IMR-90 (cell line): ENCODE measurements around the gene LRRC36. TPM values are rescaled to one million over a fixed set of nuclear protein-coding genes. Genes with fewer than 3 reads are reported as not detected.

Experiments used
- ATAC-seq: fragments of 200-7000 bp; cut with Tn5 transposase; 2 replicates; pipeline ENCODE4 v1.9.1; 2020; ENCODE audit warnings: low read depth, mild to moderate bottlenecking, moderate library complexity
- BruUV-seq: library from RNA; stranded (reverse); fragments of 400-500 nt; replicated peaks from 2 replicates; lab custom pipeline; 2021; lab: Mats Ljungman, UMichigan
- CTCF ChIA-PET: fragments of 300-600 bp; formaldehyde crosslinking; extraction: SDS; loops from one replicate; lab custom pipeline; 2021; ENCODE audit warnings: antibody characterized with exemption; lab: Yijun Ruan, JAX
- POLR2A ChIA-PET: fragments of 300-600 bp; sonication (Branson Sonifier 250); formaldehyde crosslinking; loops from one replicate; lab custom pipeline; 2022; ENCODE audit warnings: antibody characterized with exemption; ENCODE audit not compliant: unreplicated experiment; lab: Charles Lee
- DNase-seq: peaks from one replicate; pipeline ENCODE4 v3.0.0; 2013
- H2AFZ ChIP-seq: replicated peaks from 2 replicates; pipeline ENCODE3; 2013; ENCODE audit warnings: low read length, mild to moderate bottlenecking; ENCODE audit not compliant: poor library complexity
- H2AK5ac ChIP-seq: 2 replicates; pipeline ENCODE4 v1.6.1; 2013; ENCODE audit warnings: low read depth, low read length, inconsistent platforms
- H2AK9ac ChIP-seq: replicated peaks from 2 replicates; pipeline ENCODE3; 2013; ENCODE audit warnings: mild to moderate bottlenecking, low read depth, low read length, moderate library complexity; ENCODE audit not compliant: poor library complexity
- H2BK120ac ChIP-seq: 2 replicates; pipeline ENCODE4 v1.6.1; 2013; ENCODE audit warnings: low read depth, low read length, inconsistent platforms
- H2BK15ac ChIP-seq: 3 replicates; pipeline ENCODE4 v1.6.1; 2013; ENCODE audit warnings: low read depth, low read length, inconsistent platforms
- H2BK20ac ChIP-seq: 2 replicates; pipeline ENCODE4 v1.6.1; 2013; ENCODE audit warnings: low read depth, mild to moderate bottlenecking, inconsistent platforms, low read length, moderate library complexity
- H2BK5ac ChIP-seq: 2 replicates; pipeline ENCODE4 v1.6.1; 2013; ENCODE audit warnings: mild to moderate bottlenecking, low read depth, low read length, inconsistent platforms; ENCODE audit not compliant: poor library complexity, severe bottlenecking
- H3K14ac ChIP-seq: replicated peaks from 2 replicates; pipeline ENCODE4 v1.6.1; 2013; ENCODE audit warnings: low read depth, low read length, inconsistent platforms
- H3K18ac ChIP-seq: 2 replicates; pipeline ENCODE4 v1.6.1; 2013; ENCODE audit warnings: low read depth, low read length, control low read depth
- H3K23ac ChIP-seq: 2 replicates; pipeline ENCODE4 v1.6.1; 2013; ENCODE audit warnings: low read depth, low read length, inconsistent platforms
- H3K27ac ChIP-seq: 2 replicates; pipeline ENCODE4 v1.5.1; 2013; ENCODE audit warnings: mild to moderate bottlenecking, control low read depth, low read length; ENCODE audit not compliant: insufficient read depth
- H3K27me3 ChIP-seq: 2 replicates; pipeline ENCODE4 v1.6.1; 2013; ENCODE audit warnings: low read length; ENCODE audit not compliant: control insufficient read depth, insufficient read depth
- H3K36me3 ChIP-seq: 2 replicates; pipeline ENCODE4 v1.6.1; 2013; ENCODE audit warnings: low read length, mixed read lengths; ENCODE audit not compliant: control insufficient read depth, insufficient read depth
- H3K4ac ChIP-seq: 2 replicates; pipeline ENCODE4 v1.6.1; 2013; ENCODE audit warnings: low read depth, low read length, inconsistent platforms
- H3K4me1 ChIP-seq: 2 replicates; pipeline ENCODE4 v1.6.1; 2013; ENCODE audit warnings: low read length, mixed read lengths; ENCODE audit not compliant: control insufficient read depth, insufficient read depth
- H3K4me2 ChIP-seq: 2 replicates; pipeline ENCODE4 v1.6.1; 2013; ENCODE audit warnings: low read depth, mild to moderate bottlenecking, control low read depth, low read length, moderate library complexity
- H3K4me3 ChIP-seq: 2 replicates; pipeline ENCODE4 v1.5.1; 2013; ENCODE audit warnings: low read depth, mild to moderate bottlenecking, control low read depth, low read length, moderate library complexity; ENCODE audit not compliant: insufficient read depth
- H3K56ac ChIP-seq: 2 replicates; pipeline ENCODE4 v1.6.1; 2013; ENCODE audit warnings: low read length, inconsistent platforms; ENCODE audit not compliant: insufficient read depth; ENCODE audit errors: extremely low read depth
- H3K79me1 ChIP-seq, 2 experiments: 2 replicates each; pipeline ENCODE4 v1.6.1; 2013; ENCODE audit warnings: low read length in 2 of 2, inconsistent platforms in 1 of 2, low read depth in 1 of 2
- H3K9ac ChIP-seq: 2 replicates; pipeline ENCODE4 v1.6.1; 2013; ENCODE audit warnings: low read depth, low read length, control low read depth
- H3K9me1 ChIP-seq: 2 replicates; pipeline ENCODE4 v1.6.1; 2013; ENCODE audit warnings: low read length, inconsistent platforms; ENCODE audit not compliant: insufficient read depth
- H3K9me3 ChIP-seq: 2 replicates; pipeline ENCODE4 v1.6.1; 2013; ENCODE audit warnings: low read length; ENCODE audit not compliant: control insufficient read depth, insufficient read depth
- H4K20me1 ChIP-seq: 2 replicates; pipeline ENCODE4 v1.6.1; 2013; ENCODE audit warnings: low read length, inconsistent platforms; ENCODE audit not compliant: insufficient read depth
- H4K5ac ChIP-seq: 2 replicates; pipeline ENCODE4 v1.6.1; 2013; ENCODE audit warnings: mild to moderate bottlenecking, low read depth, low read length, control low read depth
- H4K8ac ChIP-seq, 2 experiments: 2 replicates each; pipeline ENCODE4 v1.6.1; 2013; ENCODE audit warnings: low read depth in 2 of 2, low read length in 2 of 2, control low read depth in 1 of 2, inconsistent platforms in 1 of 2
- H4K91ac ChIP-seq: 2 replicates; pipeline ENCODE4 v1.6.1; 2013; ENCODE audit warnings: low read depth, low read length, inconsistent platforms; ENCODE audit not compliant: insufficient read depth
- CTCF ChIP-seq: conservative IDR thresholded peaks from 2 replicates; pipeline ENCODE4 v1.5.1; 2012; ENCODE audit warnings: mild to moderate bottlenecking, low read depth, low read length, improper control_type of control experiment
- ELK1 ChIP-seq: fragments of 150-350 bp; IDR thresholded peaks from 2 replicates; pipeline ENCODE4 v1.6.1; 2016; ENCODE audit warnings: low read depth, mild to moderate bottlenecking, low read length, moderate library complexity, borderline replicate concordance
- FOS ChIP-seq: fragments of 150-350 bp; IDR thresholded peaks from 2 replicates; pipeline ENCODE4 v1.6.1; 2016; ENCODE audit warnings: low read depth, low read length
- MAZ ChIP-seq: IDR thresholded peaks from 2 replicates; pipeline ENCODE4 v1.6.1; 2012; ENCODE audit warnings: low read depth, mild to moderate bottlenecking, low read length, improper control_type of control experiment, moderate library complexity, borderline replicate concordance
- RAD21 ChIP-seq: IDR thresholded peaks from 2 replicates; pipeline ENCODE4 v1.6.1; 2012; ENCODE audit warnings: low read length, improper control_type of control experiment
- SMC3 ChIP-seq: fragments of 150-350 bp; IDR thresholded peaks from 2 replicates; pipeline ENCODE4 v1.6.1; 2016; ENCODE audit warnings: low read depth, mild to moderate bottlenecking, antibody characterized with exemption, low read length, moderate library complexity
- USF2 ChIP-seq: fragments of 150-350 bp; IDR thresholded peaks from 2 replicates; pipeline ENCODE4 v1.6.1; 2017; ENCODE audit warnings: mild to moderate bottlenecking, antibody characterized with exemption, low read length, low read depth
- WGBS, 2 experiments: methylation state at CpG; one replicate each; pipeline versions ENCODE4 v1.1.5 to v1.1.7; 2013; ENCODE audit warnings: missing lambda C conversion rate in 2 of 2; ENCODE audit not compliant: insufficient read length in 1 of 2; ENCODE audit errors: extremely low coverage in 2 of 2; 5-methylcytosine and 5-hydroxymethylcytosine counted together
- dilution Hi-C: fragments of 300-500 bp; cut with HindIII; formaldehyde crosslinking; loops from one replicate; pipeline ENCODE4 v1.14.3; 2018; ENCODE audit warnings: low sequenced_read_pairs; ENCODE audit not compliant: unreplicated experiment
- in situ Hi-C: fragments of 300-500 bp; cut with MboI; formaldehyde crosslinking; loops from 3 replicates; pipeline ENCODE4 v1.14.3; 2019; ENCODE audit warnings: low sequenced_read_pairs, inconsistent platforms, mixed read lengths
- intact Hi-C: fragments of 100-400 bp; cut with micrococcal nuclease; formaldehyde crosslinking; loops from 2 replicates; pipeline ENCODE4 v1.10.0; 2022
- polyA plus RNA-seq, 3 experiments: library from polyadenylated mRNA; depleted of rRNA; stranded (reverse); fragments of >200 nt; gene quantifications; 2 replicates each; pipeline ENCODE4 v1.2.3, GENCODE V29; 2012; ENCODE audit warnings: low replicate concordance in 1 of 3
- total RNA-seq: library from RNA; depleted of rRNA; stranded (reverse); fragments of >200 nt; gene quantifications from 2 replicates; pipeline ENCODE4 v1.2.3, GENCODE V29; 2012

LRRC36 gene
- total and polyA plus RNA-seq, 2 of the 4 experiments (the other 2 are of a cell fraction) = 0.18 to 0.29 TPM

GRCh38 chr16:67305216-67306071 is 21.2 kb upstream of the LRRC36 start:
- H4K8ac ChIP-seq = no peak overlapping the region
- no peak overlapping the region for H3K27ac ChIP-seq
- H3K9ac ChIP-seq = no peak overlapping the region
- CTCF ChIA-PET = no interaction called here
- H3K14ac ChIP-seq = no peak overlapping the region
- H3K36me3 ChIP-seq = no peaks in the 10 kb centered on the region
- ATAC-seq (no peak), DNase-seq (no peak)
- peaks cover under 1% of the 10 kb centered on the region for H3K9me1 ChIP-seq
- intact Hi-C loops (no loop called here), in situ Hi-C loops (no loop called here), dilution Hi-C loops (no loop called here)
- no peak overlapping the region for H3K18ac ChIP-seq
- no peak overlapping the region for H4K5ac ChIP-seq
- H3K23ac ChIP-seq = no peak overlapping the region
- no peaks in the 10 kb centered on the region for H3K27me3 ChIP-seq
- POLR2A ChIA-PET = no interaction called here
- no peak overlapping the region for H2BK5ac ChIP-seq
- 91% methylated on average over 4 of the region's 13 CpGs; no CpG with 5 or more reads in 1 of the 2 experiments for WGBS, 2 experiments
- no peak overlapping the region for H3K56ac ChIP-seq
- H2AFZ ChIP-seq = no peak overlapping the region
- 0 out of 2 replicates have a peak overlapping the region, but pooled peaks have one; percentile 9 for H2BK120ac ChIP-seq
- H2BK15ac ChIP-seq = no peak overlapping the region
- no peak overlapping the region for H4K91ac ChIP-seq
- no TSS peak for BruUV-seq
- H4K20me1 ChIP-seq = no peaks in the 10 kb centered on the region
- no peaks in the 10 kb centered on the region for H3K79me1 ChIP-seq
- H3K4me1 ChIP-seq = peaks cover 4% of the 10 kb centered on the region
- H2AK5ac ChIP-seq = peak overlapping the region; percentile 62
- H3K4ac ChIP-seq = no peak overlapping the region
- no peak overlapping the region for H2BK20ac ChIP-seq
- no peaks in the 10 kb centered on the region for H3K9me3 ChIP-seq
- no peak overlapping the region for H2AK9ac ChIP-seq
- no peak overlapping the region for H3K4me3 ChIP-seq
- TF ChIP-seq SMC3 (no peak), ELK1 (no peak), CTCF (no peak), MAZ (no peak), USF2 (no peak), RAD21 (no peak), FOS (no peak)
- no peak overlapping the region for H3K4me2 ChIP-seq
